HG03457 (cell line): ENCODE data around the gene OR10D3.
"Not testable (repeated sequence)": the region's sequence is repeated elsewhere in the genome, so short reads cannot be mapped to it uniquely, and the experiment has no call there.

Source experiments
- ATAC-seq: cut with Tn5 transposase; IDR thresholded peaks from one replicate; pipeline ENCODE4 v1.9.1; 2021; ENCODE audit warnings: moderate number of reproducible peaks; ENCODE audit not compliant: unreplicated experiment

Gene OR10D3, protein sequence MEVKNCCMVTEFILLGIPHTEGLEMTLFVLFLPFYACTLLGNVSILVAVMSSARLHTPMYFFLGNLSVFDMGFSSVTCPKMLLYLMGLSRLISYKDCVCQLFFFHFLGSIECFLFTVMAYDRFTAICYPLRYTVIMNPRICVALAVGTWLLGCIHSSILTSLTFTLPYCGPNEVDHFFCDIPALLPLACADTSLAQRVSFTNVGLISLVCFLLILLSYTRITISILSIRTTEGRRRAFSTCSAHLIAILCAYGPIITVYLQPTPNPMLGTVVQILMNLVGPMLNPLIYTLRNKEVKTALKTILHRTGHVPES

DNA sequence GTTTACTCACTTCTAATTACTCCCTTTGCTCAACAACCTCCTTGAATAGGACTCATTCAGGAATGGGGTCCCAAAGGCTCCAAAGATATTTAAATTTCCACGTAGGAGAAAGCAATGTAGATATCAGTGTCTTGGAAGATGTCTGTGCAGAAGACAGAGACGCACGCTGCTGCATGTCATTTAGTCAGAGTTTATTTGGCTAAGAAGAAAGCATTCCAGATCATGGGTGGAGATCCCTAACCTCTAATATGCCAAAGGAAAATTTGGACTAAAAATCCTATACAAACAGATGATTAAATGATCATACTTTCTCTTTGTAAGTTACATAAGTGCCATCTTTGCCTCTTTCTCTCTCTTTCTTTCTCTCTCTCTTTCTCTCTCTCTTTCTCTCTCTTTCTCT lies at the start of gene OR10D3:
Gene OR10D3 (plus strand): TSS at position 278 of the 400 bp plus-strand sequence. CDS start 1,925 bp downstream, outside the sequence.
- no peak for ATAC-seq

DNA sequence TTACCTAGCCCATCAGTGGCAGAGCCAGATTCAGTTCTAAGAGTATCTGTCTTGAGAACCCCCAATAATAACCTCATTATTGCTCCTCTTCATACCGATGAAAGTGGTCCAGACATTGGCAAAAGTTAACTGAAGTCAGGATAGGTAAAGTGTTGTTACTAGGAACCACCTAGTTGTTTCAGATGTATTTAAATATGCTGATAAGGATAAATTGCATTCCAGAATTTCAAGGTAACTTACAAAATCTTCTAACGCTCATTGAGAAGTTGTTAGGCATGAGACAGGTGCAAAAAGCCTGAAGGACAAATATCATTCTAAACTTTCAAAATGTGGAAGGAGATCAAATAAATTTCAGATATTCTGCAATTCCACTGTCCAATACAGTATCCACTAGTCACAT lies 40.1 kb upstream of the OR10D3 start:
- ATAC-seq: no peak

DNA sequence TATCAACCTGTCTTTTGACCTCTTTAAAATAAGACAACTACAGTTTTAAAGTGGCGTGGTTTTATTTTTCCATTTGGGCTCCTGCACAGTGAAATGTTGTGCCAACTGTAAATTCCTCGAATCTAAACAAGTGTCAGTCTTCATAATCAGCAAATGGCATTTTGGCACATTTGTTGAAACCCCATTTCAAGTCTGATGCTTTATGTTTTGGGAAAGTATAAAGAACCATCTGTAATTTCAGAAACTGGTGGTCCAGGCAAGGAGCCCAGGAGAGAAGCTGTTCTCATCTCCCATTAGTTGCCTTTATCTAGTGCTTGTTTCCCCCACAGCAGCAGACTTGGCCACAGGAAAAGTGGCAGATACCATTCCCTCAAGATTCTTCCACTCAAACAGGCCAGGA lies 35.2 kb upstream of the OR10D3 start:
- no peak for ATAC-seq

DNA sequence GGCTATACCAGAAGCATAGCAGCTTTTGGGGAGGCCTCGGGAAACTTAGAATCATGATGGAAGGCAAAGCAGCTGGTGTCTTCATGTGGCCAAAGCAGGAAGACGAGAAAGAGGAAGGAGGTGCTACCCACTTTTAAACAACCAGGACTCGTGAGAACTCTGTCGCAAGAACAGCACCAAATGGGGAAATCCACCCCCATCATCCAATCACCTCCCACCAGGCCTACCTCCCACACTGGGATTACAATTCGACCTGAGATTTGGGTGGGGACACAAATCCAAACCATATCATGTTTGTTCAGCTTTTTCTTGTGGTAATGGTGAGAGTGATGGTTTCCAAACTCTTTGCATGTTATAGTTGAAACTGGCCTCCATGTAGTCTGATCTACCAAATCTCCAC lies 32.5 kb upstream of the OR10D3 start:
- ATAC-seq: no peak

DNA sequence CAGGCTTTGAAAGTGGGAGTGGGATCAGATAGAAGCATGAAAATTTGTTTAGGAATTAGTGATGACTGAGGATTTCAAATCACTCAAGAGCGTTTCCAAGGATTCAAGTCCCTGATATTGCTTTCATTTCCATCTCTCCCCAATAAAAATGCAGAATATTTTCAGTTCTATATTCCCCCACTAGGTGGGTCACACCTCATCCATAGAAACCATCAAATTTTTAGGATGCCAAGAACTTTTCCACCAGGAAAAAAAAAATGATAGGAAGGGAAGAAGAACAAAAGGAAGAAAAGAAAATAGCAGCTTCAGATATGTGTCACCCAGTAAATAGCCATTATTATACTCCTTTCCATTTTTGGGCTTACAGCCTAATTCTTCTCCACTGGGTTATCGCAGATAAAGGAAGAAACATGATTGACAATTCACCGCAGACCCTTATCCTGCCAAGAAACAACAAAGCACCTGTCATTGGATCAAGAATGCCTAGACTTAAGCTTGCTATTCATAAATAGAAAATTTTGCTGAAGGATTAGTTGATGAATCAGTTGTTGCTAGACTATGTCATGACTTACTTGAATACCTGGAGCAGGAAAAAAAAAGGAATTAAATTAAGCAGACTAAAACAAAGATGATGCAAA lies 30.3 kb upstream of the OR10D3 start:
- no peak for ATAC-seq

DNA sequence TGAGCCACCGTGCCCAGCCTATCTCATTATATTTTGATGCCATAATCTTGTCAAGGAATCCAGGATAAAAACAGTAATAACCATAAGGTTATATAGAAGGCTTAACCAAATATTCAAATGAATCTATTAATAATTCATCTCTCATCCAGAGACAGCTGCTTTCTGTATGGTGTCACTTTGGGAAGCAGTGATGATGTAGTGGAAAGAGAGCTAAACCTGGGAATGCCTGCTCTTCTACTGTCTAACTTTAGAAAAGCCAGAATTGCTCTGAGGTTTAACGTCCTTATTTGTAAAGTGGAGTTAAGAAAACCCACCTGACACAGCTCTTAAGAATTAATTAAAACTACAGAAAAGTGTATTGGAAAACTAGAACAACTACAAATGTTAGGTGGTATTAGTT lies 29.3 kb upstream of the OR10D3 start:
- ATAC-seq: no peak

DNA sequence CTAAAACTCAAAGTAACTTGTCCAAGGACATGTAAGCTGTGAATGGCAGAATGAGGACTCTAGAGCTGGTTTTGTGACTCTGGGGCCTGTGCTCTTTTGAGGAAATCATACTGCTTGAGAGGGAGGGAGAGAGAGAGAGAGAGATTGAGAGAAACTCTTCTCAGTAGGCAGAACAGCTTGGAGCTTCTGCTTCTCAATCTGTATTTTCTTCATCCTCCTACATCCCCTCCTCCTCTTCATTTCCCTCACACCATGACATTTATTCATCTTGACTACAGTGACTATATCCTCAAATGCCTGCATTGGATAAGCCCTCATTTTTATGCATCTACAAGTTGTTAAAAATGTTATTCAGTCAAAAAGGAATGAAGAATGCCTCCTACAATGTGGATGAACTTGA lies 23.7 kb upstream of the OR10D3 start:
- ATAC-seq: no peak

DNA sequence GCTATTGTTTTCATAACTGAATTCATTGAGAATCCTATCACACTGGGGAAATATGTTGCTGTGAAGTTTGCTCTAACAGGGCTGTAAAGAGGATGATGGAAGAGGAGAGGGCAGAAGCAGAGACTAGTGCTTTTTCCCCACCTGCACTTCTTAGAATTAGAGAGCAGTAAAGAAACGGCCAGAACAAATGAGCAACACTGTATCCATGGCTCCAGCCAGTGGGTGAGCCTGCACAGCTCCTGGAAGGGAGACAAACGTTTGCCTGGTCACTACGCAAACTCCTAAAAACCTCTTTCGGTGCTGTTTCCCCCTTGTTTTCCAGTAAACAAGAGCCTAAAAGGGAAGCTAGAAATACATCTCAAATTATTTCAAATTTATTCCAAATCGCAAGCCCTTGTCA lies 22.2 kb upstream of the OR10D3 start:
- ATAC-seq: no peak

DNA sequence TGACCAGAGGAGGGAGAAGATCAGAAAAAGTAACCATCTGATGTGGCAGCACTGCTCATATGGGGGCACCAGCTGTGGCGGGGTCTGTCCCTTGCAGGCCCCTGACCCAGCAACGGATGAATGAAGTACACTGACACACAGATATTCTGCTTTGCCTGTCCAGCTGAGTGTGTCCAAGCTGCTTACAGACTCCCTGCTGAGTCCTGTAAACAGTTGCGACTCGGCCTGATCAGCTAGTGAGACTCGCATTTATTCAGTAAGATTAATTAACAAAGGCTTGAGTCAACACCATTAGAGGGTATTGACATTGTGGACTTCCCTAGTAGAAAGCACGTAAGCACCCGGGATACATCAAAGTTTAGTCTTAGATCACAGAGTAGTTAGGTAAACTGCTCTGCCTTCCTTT lies 15.3 kb upstream of the OR10D3 start:
- no peak for ATAC-seq

DNA sequence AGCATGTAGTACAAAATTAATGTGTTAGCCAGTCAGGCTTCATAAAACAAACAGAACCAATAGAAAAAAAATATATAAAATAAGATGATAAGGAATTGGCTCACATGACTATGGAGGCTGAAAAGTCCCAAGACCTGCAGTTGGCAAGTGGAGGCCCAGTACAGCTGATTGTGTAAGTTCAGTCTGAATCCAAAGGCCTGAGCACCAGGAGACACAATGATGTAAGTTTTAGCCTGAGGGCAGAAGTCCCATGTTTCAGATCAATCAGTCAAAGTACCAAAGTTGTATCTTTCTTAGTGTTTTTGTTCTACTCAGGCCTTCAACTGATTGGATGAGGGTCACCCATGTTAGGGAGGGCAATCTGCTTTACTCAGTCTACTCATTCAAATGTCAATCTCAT lies 14.3 kb upstream of the OR10D3 start:
- ATAC-seq: no peak

DNA sequence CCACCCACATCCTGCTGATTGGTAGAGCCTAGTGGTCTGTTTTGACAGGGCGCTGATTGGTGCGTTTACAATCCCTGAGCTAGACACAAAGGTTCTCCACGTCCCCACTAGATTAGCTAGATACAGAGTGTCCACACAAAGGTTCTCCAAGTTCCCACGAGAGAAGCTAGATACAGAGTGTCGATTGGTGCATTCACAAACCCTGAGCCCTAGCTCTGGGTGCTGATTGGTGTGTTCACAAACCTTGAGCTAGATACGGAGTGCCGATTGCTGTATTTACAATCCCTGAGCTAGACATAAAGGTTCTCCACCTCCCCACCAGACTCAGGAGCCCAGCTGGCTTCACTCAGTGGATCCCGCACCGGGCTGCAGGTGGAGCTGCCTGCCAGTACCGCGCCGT lies 12.8 kb upstream of the OR10D3 start:
- not testable (repeated sequence) for ATAC-seq

DNA sequence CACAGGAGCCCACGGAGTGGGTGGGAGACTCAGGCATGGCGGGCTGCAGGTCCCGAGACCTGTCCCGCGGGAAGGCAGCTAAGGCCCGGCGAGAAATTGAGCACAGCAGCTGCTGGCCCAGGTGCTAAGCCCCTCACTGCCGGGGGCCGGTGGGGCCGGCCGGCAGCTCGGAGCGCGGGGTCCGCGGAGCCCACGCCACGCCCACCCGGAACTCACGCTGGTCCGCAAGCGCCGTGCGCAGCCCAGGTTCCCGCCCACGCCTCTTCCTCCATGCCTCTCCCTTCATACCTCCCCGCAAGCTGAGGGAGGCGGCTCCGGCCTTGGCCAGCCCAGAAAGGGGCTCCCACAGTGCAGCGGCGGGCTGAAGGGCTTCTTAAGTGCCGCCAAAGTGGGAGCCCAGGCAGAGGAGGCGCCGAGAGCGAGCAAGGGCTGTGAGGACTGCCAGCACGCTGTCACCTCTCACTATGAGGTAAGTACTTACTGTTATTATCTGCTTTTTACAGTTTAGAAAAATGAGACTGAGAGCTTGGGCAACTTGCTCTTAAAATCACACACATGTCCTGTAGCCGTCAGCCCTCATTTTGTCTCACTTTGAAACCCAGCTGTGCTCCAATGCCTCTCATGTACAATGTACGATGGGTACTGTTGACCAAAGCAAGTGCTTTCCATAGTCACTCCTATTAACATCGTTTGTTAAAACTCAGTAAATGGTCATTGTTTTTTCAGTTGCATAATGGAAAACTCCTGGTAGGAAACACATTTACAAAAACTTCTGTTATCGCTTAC lies 12.2 kb upstream of the OR10D3 start:
- ATAC-seq: no peak

DNA sequence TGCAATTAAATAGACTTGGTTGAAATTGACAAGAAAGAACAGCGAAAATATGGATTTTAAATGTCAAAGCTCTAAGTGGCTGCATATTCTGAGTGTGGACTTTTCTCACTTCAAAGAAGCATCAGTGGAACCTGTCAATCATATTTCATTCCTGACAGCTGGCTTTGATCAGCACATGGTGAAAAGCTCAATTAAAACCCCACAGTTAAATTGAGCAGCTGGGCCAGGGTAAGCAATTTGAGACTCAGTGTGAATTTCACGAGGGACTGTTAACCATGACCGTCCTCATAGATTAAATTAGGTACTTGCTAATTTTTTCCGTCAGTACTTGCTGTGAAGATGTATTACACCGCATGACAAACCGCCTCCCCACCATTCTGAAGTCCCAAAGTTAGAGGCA lies 11.0 kb upstream of the OR10D3 start:
- no peak for ATAC-seq

DNA sequence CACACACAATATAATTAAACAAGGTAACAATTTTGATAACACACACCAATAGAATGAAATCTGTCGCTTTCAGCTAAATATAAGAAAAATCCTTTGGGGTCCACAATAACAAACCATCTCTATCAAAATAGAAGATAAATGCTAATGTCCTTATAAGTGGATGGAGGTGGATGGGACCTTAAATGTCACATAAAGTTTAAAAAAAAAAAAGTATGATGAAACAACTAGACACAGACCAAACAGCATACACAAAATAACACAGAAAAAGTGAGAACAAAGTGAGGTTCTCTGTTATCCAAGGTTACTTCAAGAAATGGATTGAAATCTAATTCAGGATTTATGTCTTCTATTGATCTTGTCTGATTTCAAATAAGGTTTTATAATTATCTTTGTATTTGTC lies 10.5 kb upstream of the OR10D3 start:
- ATAC-seq: no peak

DNA sequence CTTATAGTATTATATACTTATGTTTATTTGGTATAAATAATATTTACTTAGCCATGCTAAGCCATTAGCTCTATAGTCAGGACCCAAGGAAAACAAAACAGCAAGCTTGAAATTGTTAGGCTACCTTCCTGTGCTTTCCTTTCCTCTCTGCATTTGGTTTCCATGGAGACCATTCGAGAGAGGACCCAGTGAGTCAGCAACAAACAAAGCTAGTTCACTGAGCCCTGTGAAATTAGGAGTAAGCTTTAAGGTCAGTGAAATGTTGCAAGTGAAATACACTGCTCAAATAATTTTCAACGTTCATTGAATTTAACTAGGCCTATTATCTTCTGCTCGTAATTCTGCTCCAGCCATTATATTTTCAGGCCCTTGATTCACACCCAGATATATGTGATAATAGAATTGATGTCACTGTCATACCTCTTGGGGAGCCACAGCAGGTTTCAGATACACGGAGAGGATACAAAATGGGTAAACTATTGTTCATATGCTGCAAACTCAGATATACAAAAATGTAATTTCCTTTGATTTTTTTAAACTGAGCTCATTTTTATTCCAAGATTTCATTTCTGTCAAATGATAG lies 9.1 kb upstream of the OR10D3 start:
- ATAC-seq: no peak

DNA sequence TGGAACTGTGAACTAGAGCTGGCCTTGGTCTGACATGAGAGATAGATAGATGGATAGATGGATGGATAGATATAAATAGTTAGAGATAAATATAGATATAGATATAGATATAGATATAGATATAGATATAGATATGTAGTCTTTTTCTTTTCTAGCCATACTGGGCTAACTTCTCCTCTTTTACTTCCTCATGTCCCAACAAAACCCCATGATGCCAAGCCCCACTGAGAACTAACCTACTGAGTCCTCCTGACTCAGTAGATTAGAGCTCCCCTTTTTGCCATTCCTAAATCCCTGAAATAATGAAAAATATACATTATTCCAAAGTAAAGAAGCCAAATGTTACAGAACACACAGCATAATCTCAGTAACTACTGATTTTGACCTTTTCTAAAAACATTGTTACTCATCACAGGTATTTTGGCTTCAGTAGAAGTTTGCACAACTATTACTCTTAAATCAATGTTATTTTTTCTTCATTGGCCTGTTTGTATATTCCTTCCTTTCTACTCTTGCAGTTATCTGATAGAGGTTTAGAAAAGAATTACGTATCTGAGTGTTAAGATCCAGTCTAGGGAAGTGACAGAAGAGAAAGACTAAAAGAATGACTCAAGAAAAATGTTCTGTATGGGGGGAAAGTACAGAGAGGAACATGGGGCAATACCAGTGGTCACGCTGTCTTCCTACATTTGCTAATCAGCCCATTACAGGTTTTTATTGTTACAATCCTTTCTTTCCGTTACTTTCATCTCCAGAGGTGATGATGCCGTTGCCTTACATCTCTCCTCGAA lies 6.0 kb upstream of the OR10D3 start:
- ATAC-seq: no peak

DNA sequence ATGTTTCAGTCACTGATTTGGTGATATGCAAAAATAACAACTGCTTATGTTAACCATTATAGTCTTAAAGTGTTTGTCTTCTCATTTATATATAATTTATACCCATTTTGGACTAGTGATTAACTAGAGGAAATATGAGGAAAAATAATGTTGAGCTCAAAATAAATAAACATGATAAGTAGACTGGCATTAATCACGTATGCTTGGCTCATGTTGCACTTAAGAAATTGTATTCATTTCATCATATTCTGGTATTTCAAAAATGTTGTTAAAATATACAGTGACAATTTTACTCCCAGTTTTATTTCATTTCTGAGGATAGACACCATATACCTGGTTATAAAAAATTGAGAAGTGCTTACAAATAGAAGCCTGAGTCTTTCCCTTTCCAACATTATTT lies 3.8 kb upstream of the OR10D3 start:
- ATAC-seq: no peak

DNA sequence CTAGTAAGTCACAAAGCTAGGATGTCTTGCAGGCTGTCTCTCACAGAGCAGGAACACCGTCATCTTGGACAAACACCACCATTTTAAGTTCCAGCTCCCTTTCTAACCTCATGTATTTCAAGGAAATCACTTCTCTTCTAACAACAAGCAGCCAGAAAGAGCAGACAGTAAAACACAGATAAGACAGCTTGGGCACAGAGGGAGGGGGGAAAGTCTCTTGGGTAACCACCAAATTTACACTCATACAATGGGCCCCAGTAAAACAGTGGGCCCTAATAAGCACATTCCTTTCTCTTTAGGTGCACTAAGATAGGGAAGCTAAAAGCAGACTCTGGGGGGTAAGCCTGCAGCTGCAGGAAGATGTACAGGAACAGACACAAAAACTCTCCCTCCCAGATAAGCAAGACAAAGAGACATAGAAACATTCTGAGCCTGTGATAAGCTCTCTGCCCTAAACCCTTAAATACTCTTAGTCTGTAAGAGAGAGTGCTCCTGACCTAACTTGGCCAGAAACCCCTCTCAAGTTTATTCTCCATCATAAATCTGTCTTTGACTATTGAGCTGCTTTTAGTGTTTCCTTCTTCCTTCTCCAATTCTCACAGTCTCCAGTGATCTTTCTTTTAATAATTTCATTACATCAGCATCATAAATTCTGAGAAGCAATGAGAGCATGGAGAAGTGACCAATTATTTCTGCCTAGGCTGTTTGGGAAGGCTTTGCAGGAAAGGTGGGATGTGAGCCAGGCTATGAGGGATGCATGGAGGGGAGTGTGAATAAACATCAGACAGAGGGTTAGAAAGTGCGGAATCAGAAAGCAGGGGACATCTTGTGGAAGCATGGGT lies 7.4 kb downstream of the OR10D3 start:
- no peak for ATAC-seq

DNA sequence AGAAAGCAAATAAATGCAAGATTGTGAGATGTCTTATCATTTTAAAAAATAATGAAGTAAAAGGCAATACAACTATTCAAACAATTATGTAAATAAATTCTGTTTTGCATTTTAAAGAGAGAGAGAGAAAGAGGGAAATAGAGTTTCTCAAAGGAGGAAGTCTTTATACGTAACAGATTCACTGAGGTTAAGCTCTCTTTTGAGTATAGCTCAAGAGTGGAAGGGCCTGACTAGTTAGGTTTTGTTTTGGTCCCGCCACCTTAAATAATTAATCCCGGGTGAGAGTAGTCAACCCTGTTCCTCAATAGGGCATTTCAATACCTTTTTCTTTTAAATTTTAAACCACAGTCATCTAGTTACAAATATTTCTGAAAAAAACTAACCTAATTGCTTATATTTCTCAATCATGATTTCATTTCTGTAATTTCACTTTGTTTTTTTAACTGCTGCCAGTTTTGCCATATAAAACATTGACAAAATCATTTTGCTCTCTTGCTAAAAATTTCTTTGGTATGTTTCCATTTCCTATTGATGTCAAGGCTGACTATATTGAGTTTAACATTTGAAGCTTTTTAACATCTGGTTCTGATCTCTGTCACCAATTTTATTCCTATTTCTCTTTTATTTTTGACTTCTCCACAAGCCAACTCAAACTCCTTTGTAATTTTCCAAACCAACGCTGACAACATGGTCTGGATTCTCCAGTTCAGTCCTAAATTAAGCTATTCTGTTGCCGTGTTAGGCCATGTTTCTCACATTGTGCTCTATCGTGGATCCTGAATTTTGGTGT lies 10.3 kb downstream of the OR10D3 start:
- no peak for ATAC-seq
